ENCODE results near the gene SLC22A15. TPM values are rescaled to one million over a fixed set of nuclear protein-coding genes. Genes with fewer than 3 reads are reported as not detected.
A peak's percentile ranks its signal among the peaks of the same experiment; 100 is the strongest.

Gene SLC22A15
- total and polyA plus RNA-seq, 4 donors: 5.3 to 16.4 (median 10.7) TPM

GRCh38 chr1:116064616-116065015, 88.3 kb downstream of the SLC22A15 start:
- DNase-seq (peak in 2 of 3 donors; percentile 6 to 28), ATAC-seq (ENCODE audit: insufficient read depth, low FRiP score) (no peak)
- Histone ChIP-seq H3K4me3 (no peak overlapping the region), H3K27me3 (ENCODE audit: control insufficient read depth in 3 of 3, insufficient read depth in 3 of 3, low read length in 2 of 3) (no peaks in the 10 kb centered on the region), H3K9ac (ENCODE audit: insufficient read depth in 1 of 2, low read length in 2 of 2) (no peak overlapping the region), H3K27ac (ENCODE audit: low read depth in 1 of 2, low read length in 1 of 2) (no peak overlapping the region), H3K9me3 (ENCODE audit: control insufficient read depth in 4 of 4, insufficient read depth in 3 of 4, low read length in 3 of 4) (no peaks in the 10 kb centered on the region), H3K36me3 (ENCODE audit: control insufficient read depth in 4 of 4, insufficient read depth in 4 of 4, low read length in 4 of 4) (peaks cover 0 to 4% (median 3%) of the 10 kb centered on the region in 4 donors), H3K4me1 (ENCODE audit: control insufficient read depth in 5 of 5, insufficient read depth in 5 of 5, low read length in 5 of 5) (peaks cover 0 to 7% (median 0%) of the 10 kb centered on the region in 5 donors)
- TF ChIP-seq, protein P1, sequence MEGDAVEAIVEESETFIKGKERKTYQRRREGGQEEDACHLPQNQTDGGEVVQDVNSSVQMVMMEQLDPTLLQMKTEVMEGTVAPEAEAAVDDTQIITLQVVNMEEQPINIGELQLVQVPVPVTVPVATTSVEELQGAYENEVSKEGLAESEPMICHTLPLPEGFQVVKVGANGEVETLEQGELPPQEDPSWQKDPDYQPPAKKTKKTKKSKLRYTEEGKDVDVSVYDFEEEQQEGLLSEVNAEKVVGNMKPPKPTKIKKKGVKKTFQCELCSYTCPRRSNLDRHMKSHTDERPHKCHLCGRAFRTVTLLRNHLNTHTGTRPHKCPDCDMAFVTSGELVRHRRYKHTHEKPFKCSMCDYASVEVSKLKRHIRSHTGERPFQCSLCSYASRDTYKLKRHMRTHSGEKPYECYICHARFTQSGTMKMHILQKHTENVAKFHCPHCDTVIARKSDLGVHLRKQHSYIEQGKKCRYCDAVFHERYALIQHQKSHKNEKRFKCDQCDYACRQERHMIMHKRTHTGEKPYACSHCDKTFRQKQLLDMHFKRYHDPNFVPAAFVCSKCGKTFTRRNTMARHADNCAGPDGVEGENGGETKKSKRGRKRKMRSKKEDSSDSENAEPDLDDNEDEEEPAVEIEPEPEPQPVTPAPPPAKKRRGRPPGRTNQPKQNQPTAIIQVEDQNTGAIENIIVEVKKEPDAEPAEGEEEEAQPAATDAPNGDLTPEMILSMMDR (IDR thresholded peaks at IDR 0.05; ENCODE audit: control extremely low read depth, extremely low read depth): no peak
- WGBS, 2 donors: 93 to 97% methylated on average over 2 of the region's 2 CpGs

- H3K9me3 ChIP-seq (ENCODE audit: control insufficient read depth in 4 of 4, insufficient read depth in 3 of 4, low read length in 3 of 4): no peaks in the 10 kb centered on the region
- H3K4me3 ChIP-seq: no peak overlapping the region
- TF ChIP-seq, protein P1 (IDR thresholded peaks at IDR 0.05; ENCODE audit: control extremely low read depth, extremely low read depth): no peak
- ATAC-seq (ENCODE audit: insufficient read depth, low FRiP score) (no peak), DNase-seq (no peak)
- WGBS, 2 donors: 77 to 89% methylated on average over 2 of the region's 2 CpGs
- H3K27me3 ChIP-seq (ENCODE audit: control insufficient read depth in 3 of 3, insufficient read depth in 3 of 3, low read length in 2 of 3): no peaks in the 10 kb centered on the region
- H3K27ac ChIP-seq (ENCODE audit: low read depth in 1 of 2, low read length in 1 of 2): peak overlapping the region in 1 of 2 donors; percentile 45
- H3K4me1 ChIP-seq (ENCODE audit: control insufficient read depth in 5 of 5, insufficient read depth in 5 of 5, low read length in 5 of 5): peaks cover 0 to 7% (median 0%) of the 10 kb centered on the region in 5 donors
- H3K9ac ChIP-seq (ENCODE audit: insufficient read depth in 1 of 2, low read length in 2 of 2): no peak overlapping the region
- H3K36me3 ChIP-seq (ENCODE audit: control insufficient read depth in 4 of 4, insufficient read depth in 4 of 4, low read length in 4 of 4): peaks cover 0 to 3% (median 2%) of the 10 kb centered on the region in 4 donors
Measured at GRCh38 chr1:116066868-116067565, 90.7 kb downstream of the SLC22A15 start.

DNA sequence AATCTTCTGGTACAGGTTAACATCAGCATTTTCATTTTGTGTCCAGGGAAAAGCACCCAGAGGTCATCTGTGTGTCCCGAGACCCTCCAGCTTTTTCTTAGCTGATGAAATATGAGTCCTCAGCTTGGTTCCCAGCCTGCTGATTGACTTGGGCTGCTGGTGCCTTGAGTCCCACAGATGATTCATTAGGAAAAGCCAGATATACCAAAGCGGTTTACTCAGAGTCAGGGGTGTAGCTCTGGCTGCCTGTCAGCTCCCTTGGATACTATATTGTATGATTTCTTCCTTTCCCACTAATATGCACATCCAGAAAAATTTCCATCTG, 91.2 kb downstream of the SLC22A15 start:
- DNase-seq: no peak

More for the DNA sequence above, 91.2 kb downstream of the SLC22A15 start:
- H3K9ac ChIP-seq (ENCODE audit: insufficient read depth in 1 of 2, low read length in 2 of 2): no peak overlapping the region
- TF ChIP-seq, protein P1 (IDR thresholded peaks at IDR 0.05; ENCODE audit: control extremely low read depth, extremely low read depth): no peak
- H3K27ac ChIP-seq (ENCODE audit: low read depth in 1 of 2, low read length in 1 of 2): peak overlapping the region in 1 of 2 donors; percentile 45
- H3K27me3 ChIP-seq (ENCODE audit: control insufficient read depth in 3 of 3, insufficient read depth in 3 of 3, low read length in 2 of 3): no peaks in the 10 kb centered on the region
- peaks cover 0 to 7% (median 0%) of the 10 kb centered on the region in 5 donors for H3K4me1 ChIP-seq (ENCODE audit: control insufficient read depth in 5 of 5, insufficient read depth in 5 of 5, low read length in 5 of 5)
- no peaks in the 10 kb centered on the region for H3K9me3 ChIP-seq (ENCODE audit: control insufficient read depth in 4 of 4, insufficient read depth in 3 of 4, low read length in 3 of 4)
- WGBS, 2 donors: 78 to 88% methylated on average over 2 of the region's 2 CpGs
- ATAC-seq (ENCODE audit: insufficient read depth, low FRiP score): no peak
- H3K4me3 ChIP-seq: no peak overlapping the region
- H3K36me3 ChIP-seq (ENCODE audit: control insufficient read depth in 4 of 4, insufficient read depth in 4 of 4, low read length in 4 of 4): peaks cover 0 to 3% (median 2%) of the 10 kb centered on the region in 4 donors
